HG02884 (cell line): ENCODE data around the gene NUB1.

Source experiments
- ATAC-seq: cut with Tn5 transposase; IDR thresholded peaks from one replicate; pipeline ENCODE4 v1.9.1; 2021; ENCODE audit warnings: mild to moderate bottlenecking, moderate library complexity; ENCODE audit not compliant: unreplicated experiment

NUB1 gene

DNA sequence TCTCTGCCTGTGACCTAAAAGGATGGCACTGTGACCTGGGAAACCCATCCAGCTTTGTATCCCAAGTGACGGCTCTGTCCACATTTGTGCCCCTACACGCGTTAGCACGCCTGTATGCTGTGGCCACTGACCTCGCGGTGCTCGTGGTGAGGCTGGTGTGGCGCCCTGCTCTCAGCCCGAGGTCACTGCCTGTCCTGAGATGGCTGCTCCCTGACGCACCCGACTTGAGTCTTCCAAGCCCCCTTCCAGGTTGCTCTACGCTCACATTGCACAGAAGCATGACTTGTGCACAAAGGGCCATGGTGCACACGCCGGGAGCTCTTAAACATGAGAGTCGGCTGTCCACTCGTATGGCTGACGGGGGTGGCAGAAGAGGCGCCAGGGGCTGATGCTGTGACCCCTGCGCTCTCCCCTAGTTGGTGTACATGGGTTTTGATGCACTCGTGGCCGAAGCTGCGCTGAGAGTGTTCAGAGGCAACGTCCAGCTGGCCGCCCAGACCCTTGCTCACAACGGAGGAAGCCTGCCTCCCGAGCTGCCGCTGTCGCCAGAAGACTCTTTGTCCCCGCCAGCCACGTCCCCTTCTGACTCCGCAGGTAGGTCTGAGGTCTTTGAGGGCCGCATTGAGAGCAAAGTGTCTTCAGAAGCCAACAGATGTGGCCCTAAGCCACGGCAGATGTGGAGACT is 34.7 kb downstream of the NUB1 start:
- ATAC-seq = no peak

DNA sequence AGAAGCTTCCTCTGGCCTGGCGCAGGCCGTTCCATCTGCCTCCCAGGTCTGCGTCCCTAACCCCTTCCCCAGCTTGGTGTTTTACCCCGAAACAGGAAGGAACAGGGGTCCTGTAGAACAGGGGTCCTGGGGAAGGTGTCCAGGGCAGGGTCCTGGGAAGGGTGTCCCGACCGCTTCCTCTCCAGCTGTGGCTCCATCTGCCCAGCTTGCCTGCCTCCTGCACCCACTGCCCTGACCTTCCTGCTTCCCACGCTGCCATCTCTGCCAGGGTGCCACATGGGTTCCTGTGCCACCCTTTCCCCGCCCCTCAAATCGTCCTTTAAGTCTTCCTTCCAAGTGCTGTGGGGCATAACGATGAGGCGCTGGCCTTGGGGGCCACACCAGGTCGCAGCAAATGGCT is 35.8 kb downstream of the NUB1 start:
- ATAC-seq = no peak

DNA sequence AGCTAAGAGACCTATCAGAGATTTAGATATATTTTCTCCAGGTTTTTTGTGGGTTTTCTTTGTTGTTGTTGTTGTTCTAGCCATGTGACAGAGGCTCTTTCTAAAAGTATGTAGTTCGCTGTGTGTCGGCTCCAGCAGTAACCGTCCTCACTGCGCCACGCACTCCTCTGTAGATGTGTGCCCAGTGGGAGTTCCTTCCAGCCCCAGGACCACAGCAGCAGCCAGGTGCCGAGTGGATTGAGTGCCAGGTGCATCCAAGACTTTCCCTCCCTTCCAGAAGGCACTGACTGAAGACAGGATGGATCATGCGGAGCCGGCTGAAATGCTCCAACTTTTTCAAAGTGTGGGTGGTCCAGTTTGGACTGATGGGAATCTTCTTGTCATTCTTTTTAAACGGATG is 36.4 kb downstream of the NUB1 start:
- ATAC-seq = no peak

DNA sequence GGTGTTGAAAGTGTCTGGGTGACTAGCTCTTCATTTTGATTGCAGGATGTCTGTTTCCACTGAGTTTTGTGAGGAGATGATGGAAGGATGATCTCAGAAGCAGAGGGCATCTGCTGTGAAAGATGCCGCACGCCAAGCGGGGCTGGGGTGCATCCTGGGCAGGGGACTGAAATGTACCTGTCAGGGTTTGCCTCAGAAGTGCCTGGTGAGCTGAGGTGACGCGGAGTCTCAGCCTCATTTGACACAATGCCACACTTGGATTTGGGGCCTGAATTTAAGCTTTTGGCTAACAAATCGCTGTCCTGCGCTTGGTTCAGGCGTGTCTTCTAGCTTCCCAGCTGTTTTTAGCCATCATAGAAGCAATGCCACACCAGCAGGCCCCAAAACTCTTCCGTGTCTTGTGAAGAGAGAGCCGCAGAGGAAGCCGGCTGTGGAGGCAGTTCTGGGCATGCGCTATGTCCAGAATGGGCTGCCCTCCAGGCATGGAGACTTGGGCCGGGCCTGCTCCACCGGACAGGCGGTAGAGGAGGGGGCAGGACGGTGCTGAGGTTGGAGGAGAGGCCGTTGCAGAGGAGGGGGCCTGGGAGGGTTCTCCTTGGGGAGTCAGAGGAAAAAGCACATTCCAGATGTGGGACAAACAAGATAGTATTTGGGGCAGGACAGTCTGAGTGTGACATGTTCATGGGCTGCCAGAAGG is 37.0 kb downstream of the NUB1 start:
- no peak for ATAC-seq

DNA sequence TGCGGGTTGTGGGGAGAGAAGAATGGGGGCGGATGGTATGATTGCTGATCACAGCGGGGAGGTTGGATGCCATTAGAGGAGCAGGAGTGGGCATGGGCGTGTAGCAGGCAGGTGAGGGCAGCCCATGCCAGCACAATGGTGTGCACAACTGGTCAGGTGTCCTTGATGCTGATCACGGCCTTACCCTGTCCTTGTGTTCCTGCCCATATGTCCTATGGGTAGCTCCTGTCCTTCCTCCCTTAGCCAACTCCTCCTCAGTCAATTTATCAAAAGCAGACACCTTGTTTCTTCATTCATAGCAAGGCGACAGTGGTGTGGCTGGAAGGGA is 37.5 kb downstream of the NUB1 start:
- ATAC-seq = no peak

DNA sequence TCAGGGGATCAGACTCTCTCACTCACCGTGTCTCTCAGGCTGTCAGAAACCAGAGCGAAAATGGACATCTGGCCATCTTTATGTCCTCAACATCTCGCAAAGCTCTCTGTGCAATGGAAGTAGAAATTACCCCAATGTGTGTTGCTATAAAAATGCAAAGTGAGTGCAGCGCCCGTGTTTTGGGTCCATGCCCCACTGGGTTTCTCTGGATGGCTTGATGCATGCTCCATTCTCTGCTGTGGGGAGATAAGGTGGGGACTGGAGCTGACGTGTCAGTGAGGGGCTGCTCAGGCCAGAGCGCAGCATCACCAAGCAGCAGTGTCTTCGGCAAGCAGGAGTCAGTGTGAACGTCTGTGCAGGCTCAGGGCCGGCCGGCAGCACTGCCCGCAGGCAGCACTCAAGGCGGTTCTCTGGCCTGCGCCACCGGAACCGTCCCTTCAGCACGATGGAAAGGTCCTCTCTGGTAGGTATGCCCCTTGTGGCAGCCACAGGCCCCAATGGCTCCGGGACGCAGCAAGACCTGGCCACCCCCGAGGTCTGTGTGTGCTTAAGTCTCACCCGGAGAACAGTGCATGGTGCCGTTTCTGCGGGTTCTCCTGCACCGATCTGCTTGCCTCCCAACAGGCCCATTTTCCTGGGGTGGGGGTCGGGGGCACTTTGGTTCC is 38.1 kb downstream of the NUB1 start:
- ATAC-seq = no peak

DNA sequence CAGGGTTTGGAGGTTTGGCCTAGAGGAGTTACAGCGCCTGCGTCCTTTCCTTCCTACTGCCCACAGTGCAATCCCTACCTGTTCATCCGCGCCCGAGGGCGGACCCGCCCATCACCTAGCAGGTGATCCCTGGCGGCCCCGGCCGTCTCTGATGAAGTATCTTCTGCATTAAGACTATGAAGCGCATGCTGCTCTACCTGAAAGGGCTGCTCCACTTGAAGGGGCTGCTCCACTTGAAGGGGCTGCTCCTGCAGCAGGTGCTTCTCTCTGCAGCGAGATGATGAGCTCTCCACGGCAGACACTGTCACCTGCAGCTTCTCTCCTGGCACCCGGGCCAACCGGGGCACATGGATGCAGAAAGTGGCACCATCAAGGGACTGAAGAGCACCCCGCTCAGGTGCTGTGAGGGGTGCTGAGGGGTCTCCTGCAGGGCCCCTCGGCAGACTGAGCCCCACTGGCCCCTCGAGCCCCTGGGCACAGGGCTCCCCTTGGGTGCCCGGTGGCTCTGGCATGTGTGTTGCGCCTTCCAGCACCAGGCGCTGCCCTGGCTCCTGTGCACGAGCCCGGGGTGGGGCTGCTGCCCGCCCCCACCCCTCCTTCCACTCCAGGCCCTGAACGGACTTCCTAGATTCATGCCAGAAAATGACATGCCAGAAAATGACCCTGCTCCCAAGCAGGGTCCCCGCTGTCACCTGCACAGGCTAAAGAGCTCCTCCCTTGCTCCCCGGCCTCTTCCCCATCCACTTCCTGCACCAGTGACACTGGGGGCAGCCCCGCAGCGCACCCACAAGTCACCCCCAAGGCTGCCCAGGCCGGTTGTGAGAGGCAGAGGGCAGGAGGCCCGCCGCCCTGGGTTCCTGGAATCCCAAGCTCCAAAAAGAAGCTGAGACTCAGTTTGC is 38.8 kb downstream of the NUB1 start:
- ATAC-seq = no peak

DNA sequence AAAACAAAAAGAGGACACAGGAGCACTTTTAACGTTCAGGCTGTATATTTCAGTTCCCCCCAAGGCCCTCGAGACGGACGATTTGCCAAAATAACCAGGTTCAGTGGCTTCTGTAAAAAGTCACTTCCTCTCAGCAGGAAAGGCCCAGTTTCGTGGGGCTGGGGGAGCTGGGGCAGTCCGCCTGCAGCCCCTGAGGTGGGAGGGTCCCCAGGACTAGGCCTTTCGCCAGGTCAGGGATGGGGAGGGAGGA is 39.4 kb downstream of the NUB1 start:
- no peak for ATAC-seq

DNA sequence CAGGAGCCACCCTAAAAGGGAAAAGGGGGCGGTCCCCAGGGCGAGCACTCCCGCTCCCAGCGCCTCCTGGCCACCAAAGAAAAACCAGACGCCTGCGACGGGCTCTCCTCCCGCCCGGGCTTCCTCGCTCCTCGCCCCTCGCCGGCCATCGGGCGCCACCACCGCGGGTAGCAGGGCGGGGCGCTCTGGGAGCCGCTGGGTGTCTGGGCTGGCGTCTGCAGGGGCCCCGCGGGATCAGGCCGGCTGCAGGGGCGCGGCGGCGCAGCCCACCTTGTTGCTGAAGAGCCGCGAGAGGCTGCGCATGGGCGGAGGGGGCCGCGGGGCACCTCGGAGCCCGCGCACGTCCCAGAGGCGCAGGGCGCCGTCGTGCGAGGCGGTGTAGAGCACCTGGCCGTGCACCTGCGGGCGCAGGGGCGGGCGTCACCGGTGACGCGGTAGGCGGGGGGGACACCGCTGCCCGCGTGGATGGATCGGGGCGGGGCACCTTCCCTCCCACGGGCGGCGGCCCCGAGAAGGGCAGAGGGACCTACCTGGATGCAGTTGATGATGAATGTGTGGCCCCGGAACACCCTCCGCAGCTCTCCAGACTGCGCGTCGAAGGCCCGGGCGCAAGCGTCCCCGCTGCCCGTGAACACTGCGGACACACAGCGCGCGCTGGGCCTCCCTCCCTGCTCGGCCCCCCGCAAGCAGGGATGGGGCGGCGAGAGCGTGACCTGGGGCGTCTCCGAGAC is 39.9 kb downstream of the NUB1 start:
- ATAC-seq = no peak

DNA sequence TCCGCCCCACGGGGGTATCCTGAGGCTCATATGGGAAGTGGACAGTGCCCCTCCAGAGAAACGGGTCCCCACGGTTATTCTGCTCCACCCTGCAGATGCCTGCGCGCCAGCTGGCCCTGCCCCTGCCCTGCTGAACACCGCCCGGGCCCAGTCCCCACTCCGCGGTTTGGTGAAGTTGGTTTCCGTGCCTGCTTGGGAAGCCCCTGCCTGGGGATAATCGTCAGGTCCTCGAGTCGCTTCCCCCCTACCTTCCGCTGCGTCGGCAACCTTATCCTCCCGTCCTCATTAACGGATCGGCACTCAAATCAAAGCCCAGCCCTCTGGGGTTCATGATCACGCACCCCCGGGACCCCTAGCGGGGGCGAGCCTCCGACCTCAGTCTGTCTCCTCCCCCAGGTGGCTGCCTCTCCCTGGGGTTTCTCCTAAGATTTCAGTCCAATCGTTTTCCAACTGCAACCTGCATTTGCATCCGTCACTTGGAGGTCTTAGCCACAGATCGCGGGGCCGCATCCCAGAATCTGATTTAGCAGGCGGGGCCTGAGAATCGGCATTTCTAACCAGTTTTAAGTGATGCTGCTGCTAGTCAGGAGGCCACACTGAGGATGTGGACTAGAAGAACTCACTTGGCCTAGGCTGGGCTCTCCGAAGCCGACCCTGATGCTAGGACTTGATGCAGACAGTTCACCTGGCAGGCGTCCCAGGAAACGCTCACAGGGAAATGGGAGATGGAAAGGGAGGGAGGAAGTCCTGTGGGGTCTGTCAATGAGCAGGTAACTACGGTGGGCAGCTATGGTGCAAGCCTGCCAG is 40.7 kb downstream of the NUB1 start:
- no peak for ATAC-seq

DNA sequence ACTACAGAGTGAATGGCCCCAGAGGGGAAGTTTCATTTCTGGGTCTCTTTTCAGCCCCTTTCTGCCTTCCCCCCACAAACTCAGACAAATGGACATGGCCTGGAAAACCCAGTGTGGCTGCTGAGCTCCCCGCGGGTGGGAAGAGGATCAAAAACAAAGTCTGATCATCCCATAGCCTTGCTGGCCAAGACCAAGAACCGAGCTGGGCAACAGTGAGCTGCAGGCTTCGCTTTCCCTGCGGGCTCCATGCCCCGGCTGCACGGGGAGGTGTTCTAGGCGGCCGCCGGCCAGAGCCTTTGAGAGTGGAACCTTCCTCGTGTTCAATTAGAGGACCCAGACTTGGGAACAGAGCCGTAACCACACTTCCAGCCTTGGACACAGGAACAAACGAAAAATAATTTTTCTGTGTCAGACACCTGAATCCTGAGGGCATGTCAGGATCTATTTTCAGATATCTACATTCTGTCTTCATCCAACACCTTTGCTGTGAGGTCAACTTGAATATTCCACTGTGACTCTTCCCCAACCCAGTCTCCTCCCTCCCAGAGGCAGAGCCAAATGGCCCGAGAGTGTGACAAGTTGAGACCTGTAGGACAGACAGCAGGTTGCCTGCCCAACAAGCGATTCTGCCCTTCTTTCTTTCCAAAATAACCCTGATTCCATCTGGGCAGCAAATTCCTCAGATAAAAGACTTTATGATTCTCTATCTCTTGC is 42.2 kb downstream of the NUB1 start:
- no peak for ATAC-seq

DNA sequence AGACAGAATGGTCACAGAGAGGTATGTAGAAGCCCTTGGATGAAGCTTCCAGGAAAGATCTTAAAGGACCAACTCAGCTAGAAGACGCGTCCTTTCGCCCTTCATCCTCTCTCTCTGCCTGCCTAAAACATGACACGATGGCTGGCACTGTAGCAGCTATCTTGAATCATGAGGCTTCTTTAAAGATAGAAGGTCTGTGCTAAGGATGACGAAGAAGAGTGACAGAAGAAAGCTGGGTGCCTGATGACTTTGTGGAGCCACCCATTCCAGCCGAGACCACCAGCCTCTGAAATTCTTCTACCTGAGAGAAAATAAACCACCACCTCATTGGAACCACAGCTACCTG is 42.7 kb downstream of the NUB1 start:
- no peak for ATAC-seq

DNA sequence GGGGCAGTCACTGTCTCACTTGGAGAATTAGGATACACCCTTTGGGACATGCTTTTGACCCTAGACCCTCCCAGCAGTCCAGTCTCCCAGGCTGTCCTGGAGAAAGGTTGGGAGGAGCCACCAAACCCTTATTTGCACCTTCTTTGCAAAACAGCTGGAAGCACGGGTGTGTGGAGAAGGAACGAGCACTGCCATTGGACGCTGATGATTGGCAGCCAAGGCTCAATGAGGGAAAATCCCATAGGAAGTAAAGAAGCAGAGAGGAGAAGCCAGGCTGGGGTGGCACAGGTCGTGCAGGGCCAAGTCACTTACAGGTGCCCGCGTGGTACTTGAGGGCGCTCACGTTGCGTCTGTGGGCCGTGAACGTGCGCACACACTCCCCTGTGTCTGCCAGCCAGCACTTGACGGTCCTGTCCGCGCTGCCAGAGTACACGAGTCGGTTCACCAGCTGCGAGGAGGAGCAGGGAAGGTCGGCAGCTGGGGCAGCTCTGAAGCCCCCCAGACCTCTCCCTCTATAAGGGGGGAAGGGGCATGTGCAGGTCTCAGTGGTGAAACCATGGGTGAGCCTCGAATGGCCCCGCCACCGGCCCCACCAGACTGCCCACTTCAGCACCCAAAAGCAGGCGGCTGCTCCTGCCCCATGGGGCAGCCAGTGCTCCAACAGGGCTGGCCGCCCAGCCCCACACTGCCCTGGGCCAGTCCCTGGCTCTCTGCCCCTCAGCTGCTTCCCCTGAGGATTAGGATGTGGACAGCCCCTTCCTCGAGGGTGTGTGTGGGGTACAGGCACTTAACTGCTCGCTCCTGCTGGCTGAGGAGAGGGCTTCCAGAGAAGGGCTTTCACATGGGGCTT is 43.4 kb downstream of the NUB1 start:
- ATAC-seq = no peak

DNA sequence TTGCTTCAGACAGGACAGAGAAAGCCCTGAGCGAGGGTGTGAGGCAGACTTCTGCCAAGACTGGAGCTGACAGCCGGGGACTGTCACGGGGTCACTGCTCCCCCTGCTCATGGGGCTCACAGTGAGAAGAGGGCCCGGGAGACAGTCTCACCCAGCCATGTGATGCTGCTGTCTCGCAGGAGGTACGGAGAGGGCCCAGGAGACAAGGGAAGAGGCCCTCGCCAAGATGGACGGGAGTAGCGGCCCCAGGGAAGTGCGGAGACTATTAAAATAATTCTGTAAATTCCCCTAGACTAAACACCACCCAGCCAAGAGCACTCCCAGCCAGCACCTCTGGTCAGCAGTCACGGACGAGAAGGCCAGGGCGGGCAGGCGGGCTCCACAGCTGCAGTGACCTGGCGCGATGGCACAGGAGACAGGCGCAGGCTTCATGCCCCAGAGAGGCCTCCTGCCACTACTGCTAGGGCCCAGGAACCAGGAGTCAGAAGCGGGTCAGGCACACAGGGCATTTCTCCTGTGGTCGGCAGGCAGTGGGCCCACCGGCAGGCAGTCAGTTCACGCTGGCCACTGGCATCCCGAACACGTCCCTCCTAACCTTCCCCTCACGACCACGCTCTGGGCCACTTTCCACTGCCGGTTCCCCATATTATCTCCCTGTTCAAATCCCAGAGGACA is 44.2 kb downstream of the NUB1 start:
- ATAC-seq = no peak

DNA sequence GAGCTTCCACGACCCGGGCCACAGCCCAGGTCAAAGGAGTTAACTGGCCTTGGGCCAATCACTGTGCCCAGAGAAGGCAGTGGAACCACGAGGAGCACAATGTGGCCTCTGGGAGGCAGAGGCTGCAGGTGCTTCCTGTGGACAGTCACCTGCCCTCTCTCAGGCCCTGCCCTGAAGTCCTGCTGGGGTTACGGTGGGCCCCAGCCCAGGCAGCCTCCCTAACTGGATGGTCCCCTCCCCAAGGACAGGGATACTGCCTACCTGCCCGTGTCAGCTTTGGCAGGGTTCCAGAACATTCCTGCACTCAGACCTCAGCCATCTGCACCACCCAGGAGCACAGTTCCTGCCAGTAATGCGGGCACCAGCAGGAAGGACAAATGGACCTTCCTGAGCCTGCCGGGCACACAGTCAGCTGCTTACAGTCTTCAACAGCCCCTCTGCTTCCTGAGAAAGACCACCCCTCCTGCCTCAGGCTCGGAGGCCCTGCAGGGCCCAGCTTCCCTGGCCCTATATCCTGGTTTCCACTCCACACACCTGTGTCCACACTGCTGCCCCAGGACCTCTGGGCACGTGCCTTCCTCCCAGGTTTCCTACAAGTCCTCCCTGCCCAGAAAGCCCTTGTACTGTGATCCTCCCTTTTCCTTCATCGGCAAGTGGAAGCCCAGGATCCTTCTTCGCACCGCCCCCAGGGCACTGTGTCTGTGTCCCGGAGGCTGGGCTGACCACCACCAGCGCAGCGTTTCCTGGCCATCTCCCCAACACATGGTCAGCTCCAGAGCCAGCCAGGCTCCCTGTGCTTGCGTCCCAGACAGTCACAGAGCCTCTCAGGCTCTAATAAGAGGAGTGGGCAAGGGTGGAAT is 44.9 kb downstream of the NUB1 start:
- ATAC-seq = no peak

DNA sequence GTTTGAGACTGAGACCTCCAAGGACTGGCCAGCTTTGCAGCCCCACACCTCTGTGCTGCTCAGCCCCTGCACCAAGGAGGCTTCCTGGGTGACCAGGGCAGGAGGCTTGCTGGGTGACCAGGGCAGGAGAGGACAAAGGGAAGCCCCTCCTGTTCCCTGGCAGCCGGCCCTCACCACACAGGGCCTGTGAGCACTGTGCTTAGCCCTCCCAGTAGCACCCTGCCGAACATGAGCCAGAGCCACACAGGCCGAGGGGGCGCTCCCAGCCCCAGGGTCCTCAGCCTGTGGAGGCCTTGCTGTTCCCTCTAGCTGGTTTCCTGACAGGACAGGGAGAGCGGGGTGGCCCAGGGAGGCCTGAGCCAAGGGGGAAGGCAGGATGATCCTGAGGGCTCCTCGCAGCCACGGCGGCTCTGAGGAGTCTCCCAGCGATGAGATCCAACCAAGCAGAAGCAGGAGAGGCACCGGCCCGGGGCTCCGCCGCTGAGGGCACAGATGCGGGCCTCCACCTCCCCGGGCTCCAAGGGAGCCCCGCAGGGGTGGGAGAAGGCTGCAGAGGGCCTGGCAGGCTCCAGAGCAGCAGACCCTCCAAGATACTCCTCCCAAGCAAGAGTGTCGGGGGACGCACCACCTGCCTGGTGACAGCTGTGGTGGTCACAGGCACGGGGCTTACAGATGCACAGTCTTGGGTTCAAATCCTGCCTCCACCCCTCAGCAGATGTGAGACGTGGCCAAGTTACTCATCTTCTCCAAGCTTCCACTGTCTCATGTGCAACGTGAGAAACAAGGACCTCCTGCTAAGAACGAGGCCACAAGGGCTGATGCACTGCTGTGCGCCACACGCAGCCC is 45.8 kb downstream of the NUB1 start:
- ATAC-seq = no peak

DNA sequence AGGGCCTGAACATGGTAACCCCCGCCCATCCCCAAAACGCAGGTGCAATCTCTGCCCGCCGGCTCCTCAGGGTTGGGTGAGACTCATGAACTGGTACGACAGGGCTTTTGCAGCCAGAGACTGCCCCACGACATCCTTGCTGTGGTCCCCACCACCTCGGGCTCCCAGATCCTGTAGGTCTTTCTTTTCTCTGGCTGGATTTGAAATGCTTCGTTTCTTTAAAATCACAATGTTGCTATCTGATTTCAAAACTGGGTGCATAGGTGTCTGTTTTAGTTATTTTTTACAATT is 46.3 kb downstream of the NUB1 start:
- no peak for ATAC-seq
